GM19438 (cell line): ENCODE data around the gene THOP1.

Source experiments
- ATAC-seq: cut with Tn5 transposase; IDR thresholded peaks from one replicate; pipeline ENCODE4 v1.9.1; 2021; ENCODE audit warnings: low read depth; ENCODE audit not compliant: unreplicated experiment

Gene THOP1

DNA sequence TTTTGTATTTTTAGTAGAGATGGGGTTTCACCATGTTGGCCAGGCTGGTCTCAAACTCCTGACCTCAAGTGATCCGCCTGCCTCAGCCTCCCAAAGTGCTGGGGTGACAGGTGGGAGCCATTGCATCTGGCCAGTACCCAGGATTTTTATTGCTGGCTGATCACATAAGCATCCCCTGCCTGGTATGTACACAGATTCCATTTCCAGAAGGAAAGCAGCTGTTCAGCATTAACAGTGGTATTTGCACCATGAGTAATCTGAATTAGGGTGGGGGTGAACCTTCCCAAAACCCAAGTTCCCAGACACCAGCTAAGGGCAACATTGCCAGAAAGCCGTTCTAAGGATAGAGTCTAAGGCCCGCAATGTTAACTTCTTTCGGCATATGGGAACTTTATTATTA is 63.3 kb downstream of the THOP1 start:
- no peak for ATAC-seq

DNA sequence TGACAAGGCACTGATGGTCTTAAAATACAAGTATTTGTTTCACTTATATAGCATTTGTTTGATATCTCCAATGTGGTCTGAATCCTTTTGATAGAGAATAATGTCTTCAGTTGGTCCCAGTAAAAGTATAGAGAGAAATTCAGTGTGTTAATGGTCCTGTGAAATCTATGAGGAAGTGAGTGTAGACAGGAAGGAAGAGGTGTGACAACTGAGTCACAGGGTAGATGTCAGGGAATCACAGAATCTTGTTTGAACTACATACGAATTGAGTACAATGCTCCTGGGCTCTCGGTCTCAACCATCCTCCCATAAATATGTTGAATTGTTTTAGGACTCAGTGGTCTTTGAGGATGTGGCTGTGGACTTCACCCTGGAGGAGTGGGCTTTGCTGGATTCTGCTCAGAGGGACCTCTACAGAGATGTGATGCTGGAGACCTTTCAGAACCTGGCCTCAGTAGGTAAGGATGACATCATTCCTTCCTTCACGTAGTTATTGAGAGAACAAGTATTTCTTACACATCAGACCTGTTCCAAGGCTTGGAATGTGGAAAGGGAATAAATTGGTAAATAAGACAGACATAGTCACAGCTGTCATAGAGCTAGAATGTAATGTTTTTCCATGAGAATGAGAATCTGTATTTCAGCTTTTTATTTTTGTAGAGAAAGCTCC is 65.1 kb downstream of the THOP1 start:
- no peak for ATAC-seq

DNA sequence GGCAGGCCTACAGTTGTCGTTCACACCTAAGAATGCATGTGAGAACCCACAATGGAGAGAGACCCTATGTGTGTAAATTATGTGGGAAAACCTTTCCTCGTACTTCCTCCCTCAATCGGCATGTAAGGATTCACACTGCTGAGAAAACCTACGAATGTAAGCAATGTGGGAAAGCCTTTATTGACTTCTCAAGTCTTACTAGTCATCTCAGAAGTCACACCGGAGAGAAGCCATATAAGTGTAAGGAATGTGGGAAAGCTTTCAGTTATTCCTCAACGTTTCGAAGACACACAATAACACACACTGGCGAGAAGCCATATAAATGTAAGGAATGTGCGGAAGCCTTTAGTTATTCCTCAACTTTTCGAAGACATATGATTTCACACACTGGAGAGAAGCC is 67.3 kb downstream of the THOP1 start:
- ATAC-seq: no peak

DNA sequence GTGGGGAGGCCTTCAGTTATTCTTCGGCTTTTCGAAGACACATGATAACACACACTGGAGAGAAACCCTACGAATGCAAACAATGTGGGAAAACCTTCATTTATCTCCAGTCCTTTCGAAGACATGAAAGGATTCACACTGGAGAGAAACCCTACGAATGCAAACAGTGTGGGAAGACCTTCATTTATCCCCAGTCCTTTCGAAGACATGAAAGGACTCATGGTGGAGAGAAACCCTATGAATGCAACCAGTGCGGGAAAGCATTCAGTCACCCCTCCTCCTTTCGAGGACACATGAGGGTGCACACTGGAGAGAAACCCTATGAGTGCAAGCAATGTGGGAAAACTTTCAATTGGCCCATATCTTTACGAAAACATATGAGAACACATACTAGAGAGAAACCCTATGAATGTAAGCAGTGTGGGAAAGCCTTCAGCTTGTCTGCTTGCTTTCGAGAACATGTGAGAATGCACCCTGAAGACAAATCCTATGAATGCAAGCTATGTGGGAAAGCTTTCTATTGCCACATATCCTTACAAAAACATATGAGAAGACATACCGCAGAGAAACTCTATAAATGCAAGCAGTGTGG is 67.8 kb downstream of the THOP1 start:
- ATAC-seq: no peak

DNA sequence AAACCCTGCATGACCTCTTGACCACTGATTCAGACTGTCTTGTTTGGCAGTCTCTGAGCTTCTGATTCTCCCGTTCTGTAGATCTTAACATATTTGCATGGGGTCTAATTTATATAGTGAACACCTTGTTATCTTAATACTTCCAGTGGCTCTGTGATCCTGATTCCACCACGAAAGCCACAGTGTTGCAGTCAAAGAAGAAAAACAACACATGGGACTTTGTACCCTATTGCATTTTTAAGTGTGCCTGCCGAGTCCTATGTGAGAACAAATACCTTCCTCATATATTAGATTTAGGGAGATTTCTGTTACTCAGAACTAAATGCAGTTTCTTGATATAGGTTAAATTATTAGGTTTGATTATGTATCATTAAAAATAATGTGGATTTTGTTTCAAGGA is 69.5 kb downstream of the THOP1 start:
- ATAC-seq: no peak

DNA sequence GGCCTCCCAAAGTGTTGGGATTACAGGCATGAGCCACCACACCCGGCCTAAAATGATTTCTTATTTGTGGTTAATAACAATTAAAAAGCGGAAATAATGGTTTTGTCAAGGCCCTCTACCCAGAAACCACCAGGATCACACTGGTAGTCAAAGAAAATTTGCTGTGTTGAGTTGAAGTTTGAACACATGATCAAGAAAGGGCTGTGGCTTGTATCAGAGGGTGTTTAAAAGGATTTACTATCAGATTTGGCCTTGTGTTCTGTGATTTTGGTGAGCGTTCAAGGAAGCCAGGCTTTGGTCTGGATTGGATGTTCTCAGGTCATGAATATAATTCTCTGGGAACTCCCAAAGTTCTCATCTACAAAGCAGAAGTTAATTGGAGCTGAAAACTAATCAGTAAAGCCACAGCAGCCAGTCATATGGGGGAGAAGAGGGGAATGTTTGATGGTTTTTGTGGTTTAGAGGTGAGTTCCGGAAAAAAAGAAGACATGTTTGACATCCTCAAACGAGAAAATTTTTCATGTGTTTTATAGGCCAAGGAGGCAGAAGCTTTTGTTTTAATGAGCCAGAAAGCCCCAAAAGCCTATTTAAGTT is 71.3 kb downstream of the THOP1 start:
- no peak for ATAC-seq

DNA sequence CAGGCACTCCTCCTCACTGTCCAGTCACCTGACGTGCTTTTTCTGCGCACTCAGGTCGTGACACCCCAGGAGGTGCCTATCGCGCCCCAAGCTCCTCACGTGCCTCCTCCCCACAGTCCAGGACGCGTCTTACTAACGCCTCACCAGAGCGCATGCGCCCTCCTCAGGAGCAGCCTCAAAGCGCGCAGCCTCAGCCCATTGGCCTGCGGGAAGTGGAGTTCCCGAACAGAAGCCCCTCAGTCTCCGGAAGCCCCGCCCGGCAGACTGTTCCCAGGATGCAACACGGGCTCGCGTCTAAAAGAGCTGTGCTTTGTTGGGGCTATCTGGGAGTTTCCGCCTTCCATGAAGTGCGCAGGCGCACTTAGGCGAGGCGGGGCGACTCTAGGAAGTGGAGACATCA is 73.6 kb downstream of the THOP1 start:
- ATAC-seq: no peak

DNA sequence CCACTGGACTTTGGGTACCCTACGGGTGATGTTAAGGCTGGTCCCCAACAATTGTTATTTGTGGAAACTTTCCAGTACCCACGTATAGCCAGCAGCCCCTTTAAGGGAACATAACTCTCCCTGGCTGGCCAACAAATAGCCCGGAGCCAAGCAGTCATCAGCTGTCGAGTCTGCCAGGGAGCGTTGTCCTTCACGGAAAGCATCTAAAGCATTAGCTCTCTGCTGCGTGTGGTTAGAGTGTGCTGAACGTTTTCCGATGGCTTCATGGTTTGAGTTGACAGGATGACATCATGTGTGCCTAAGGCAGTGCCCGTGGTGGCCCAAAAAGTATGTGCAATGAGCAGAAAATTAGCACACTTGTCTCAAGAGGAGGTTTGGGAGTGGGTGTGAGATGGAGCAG is 78.5 kb downstream of the THOP1 start:
- ATAC-seq: no peak
